ENCODE data around the gene LCT. TPM values are rescaled to one million over a fixed set of nuclear protein-coding genes. Genes with fewer than 3 reads are reported as not detected.

The LCT gene
- polyA plus RNA-seq, 1 of the 3 experiments (the other 2 are of a cell fraction): not detected

GRCh38 chr2:135822855-135823254 is 14.1 kb downstream of the LCT start:
- no peak for DNase-seq
- Histone ChIP-seq H3K27ac (ENCODE audit: low read depth in 2 of 2, low read length in 1 of 2) (no peak overlapping the region), H3K4me1 (ENCODE audit: control insufficient read depth in 1 of 2, insufficient read depth in 2 of 2, low read depth in 1 of 2, low read length in 1 of 2) (peaks cover 0 to 4% of the 10 kb centered on the region in 2 experiments; a peak in 2 of 4 replicates), H3K79me2 (ENCODE audit: insufficient read depth) (no peaks in the 10 kb centered on the region), H3K4me2 (no peak overlapping the region), H4K20me1 (ENCODE audit: insufficient read depth) (no peaks in the 10 kb centered on the region), H3K36me3 (replicated peaks in 1 of 2; ENCODE audit: control insufficient read depth in 1 of 2, insufficient read depth in 2 of 2, low read length in 1 of 2) (no peaks in the 10 kb centered on the region), H3K4me3 (ENCODE audit: low read depth in 2 of 2, low read length in 1 of 2) (no peak overlapping the region), H3K9me3 (no peaks in the 10 kb centered on the region), H3F3A (replicated peaks; ENCODE audit: insufficient read depth) (no peaks in the 10 kb centered on the region), H3K9me2 (no peaks in the 10 kb centered on the region), H3K27me3 (ENCODE audit: insufficient read depth) (no peaks in the 10 kb centered on the region), H2AFZ (ENCODE audit: low read depth) (no peak overlapping the region), H3K9ac (no peak overlapping the region)
- ChIA-PET POLR2A (no interaction called here), CTCF (interaction anchor here (1.1 kb wide), 1 partner anchor 36 kb away, joined by 4 read pairs; no protein-coding TSS in a partner anchor)
- no peak for TF ChIP-seq SMC3 (IDR thresholded peaks at IDR 0.05; ENCODE audit: low read depth, low read length)
- no peak for TF ChIP-seq RCOR1 (IDR thresholded peaks at IDR 0.05; ENCODE audit: low read length)
- no peak for TF ChIP-seq GABPA (IDR thresholded peaks at IDR 0.05; ENCODE audit: low read depth)
- TF ChIP-seq USF2 (IDR thresholded peaks at IDR 0.05; ENCODE audit: borderline replicate concordance, low read depth, low read length): no peak
- TF ChIP-seq ZBTB33 (IDR thresholded peaks at IDR 0.05; ENCODE audit: borderline replicate concordance, low read depth): no peak
- no peak for TF ChIP-seq EP300 (IDR thresholded peaks at IDR 0.05; ENCODE audit: borderline replicate concordance in 1 of 2, low read depth in 1 of 2, low read length in 1 of 2)
- TF ChIP-seq, protein P1, sequence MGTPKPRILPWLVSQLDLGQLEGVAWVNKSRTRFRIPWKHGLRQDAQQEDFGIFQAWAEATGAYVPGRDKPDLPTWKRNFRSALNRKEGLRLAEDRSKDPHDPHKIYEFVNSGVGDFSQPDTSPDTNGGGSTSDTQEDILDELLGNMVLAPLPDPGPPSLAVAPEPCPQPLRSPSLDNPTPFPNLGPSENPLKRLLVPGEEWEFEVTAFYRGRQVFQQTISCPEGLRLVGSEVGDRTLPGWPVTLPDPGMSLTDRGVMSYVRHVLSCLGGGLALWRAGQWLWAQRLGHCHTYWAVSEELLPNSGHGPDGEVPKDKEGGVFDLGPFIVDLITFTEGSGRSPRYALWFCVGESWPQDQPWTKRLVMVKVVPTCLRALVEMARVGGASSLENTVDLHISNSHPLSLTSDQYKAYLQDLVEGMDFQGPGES (IDR thresholded peaks at IDR 0.05; ENCODE audit: low read depth, low read length): no peak
- TF ChIP-seq MXI1 (IDR thresholded peaks at IDR 0.05; ENCODE audit: low read depth, low read length): no peak
- TF ChIP-seq FOSL2 (IDR thresholded peaks at IDR 0.05; ENCODE audit: borderline replicate concordance, low read depth): no peak
- TF ChIP-seq SIN3A (IDR thresholded peaks at IDR 0.05; ENCODE audit: borderline replicate concordance, low read depth, low read length): no peak
- TF ChIP-seq USF1 (IDR thresholded peaks at IDR 0.05; ENCODE audit: borderline replicate concordance, low read depth): no peak
- TF ChIP-seq NRF1 (IDR thresholded peaks at IDR 0.05; ENCODE audit: low read depth, low read length): no peak
- 23% methylated on average over 1 of the region's 1 CpG for WGBS (ENCODE audit: low lambda C conversion rate)

Data from SK-N-SH (cell line).